ENCODE results near the gene AGO4.
"Not testable (repeated sequence)": the region's sequence is repeated elsewhere in the genome, so short reads cannot be mapped to it uniquely, and the experiment has no call there.

AGO4 gene

GRCh38 chr1:35810096-35810881 is 2.5 kb downstream of the AGO4 start:
- no peak for DNase-seq (ENCODE audit: low read depth)

GRCh38 chr1:35812754-35813153 is 4.9 kb downstream of the AGO4 start:
- DNase-seq (ENCODE audit: low read depth): not testable (repeated sequence)

DNA sequence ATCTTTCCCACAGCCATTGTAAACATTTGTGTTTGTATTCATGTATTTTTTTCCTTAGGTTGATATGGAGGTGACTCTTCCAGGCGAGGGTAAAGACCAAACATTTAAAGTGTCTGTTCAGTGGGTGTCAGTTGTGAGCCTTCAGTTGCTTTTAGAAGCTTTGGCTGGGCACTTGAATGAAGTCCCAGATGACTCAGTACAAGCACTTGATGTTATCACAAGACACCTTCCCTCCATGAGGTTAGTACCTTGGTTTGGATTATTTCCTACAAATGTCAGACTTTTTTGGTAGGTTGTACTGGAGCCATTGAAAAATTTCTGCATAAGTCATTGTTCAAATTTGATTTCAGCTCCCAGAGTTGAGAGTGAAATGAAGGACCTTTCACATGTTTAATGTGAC is 17.4 kb downstream of the AGO4 start:
- no peak for DNase-seq (ENCODE audit: low read depth)

- no peak for DNase-seq (ENCODE audit: low read depth)
Observed at GRCh38 chr1:35832276-35832905, 24.6 kb downstream of the AGO4 start.

GRCh38 chr1:35833395-35833794 is 25.6 kb downstream of the AGO4 start:
- no peak for DNase-seq (ENCODE audit: low read depth)

DNA sequence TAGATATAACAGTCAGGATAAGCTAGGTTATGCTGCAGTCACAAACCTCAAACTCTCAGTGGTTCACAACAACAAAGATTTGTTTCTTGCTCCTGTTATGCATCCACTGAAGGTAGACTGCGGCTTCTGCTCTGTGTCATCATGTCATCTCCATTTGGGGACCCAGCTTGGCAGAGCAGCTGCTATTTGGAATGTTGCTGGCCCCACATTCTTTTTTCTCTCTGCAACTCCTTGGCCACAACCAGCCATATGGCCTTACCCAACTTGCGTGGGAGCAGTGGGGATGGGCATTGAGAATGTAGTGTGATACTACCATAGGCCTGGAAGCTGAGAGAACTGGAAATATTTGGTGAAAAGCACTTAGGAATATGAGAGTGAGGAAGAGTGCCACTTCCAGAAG is 26.4 kb downstream of the AGO4 start:
- no peak for DNase-seq (ENCODE audit: low read depth)

DNA sequence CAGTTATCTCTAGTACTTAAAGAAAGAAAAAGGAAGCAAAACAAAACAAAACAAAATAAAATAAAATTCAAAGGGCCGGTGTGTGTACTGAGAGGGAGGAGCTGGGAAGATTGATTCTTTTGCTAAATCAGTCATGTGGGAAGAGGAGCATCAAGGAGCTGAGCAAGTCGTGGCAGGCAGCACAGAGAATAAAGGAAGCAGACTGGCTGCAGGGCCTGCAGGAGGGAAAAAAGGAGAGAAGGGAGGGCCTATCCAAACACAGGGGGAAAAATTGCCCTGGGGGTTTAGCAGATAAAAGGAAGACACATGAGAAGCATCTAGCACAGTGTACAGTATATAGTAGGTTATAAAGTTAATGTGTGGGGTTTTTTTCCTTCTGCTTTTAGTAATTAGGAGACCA is 27.6 kb downstream of the AGO4 start:
- DNase-seq (ENCODE audit: low read depth): no peak

DNA sequence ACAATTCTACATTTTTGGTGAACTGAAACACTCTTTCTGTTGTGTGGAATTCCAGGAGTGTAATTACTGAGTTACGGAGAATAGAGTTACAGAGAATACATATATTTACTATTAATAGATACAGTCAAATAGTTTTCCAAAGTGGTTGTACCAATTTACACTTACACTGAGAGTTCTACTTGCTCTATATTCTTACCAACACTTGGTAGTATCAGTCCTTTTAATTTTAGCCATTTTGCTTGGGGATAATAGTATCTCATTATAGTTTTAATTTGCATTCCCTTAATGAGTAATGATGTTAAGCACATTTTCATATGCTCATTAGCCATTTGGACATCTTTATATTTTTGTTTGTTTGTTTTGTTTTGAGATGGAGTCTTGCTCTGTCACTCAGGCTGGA is 28.9 kb downstream of the AGO4 start:
- no peak for DNase-seq (ENCODE audit: low read depth)

DNA sequence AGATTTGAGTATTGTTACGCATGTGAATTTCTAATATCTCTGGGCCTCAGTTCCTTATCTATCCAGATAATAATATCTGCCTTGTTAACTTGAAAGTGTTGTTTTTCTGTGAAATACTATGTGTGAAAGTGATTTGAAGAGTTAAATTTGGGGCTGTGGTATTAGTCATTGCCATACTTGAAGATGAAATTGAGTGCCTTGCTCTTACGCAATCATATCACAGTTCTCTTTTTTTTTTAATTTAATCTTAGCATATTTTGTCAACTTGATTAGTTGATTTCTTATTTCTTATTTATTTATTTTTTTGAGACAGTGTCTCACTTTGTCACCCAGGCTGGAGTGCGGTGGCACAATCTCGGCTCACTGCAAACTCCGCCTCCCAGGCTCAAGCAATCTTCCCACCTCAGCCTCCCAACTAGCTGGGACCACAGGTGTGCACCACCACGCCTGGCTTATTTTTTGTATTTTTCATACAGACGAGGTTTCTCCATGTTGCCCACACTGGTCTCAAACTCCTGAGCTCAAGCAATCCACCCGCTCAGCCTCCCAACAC is 31.0 kb downstream of the AGO4 start:
- no peak for DNase-seq (ENCODE audit: low read depth)

DNA sequence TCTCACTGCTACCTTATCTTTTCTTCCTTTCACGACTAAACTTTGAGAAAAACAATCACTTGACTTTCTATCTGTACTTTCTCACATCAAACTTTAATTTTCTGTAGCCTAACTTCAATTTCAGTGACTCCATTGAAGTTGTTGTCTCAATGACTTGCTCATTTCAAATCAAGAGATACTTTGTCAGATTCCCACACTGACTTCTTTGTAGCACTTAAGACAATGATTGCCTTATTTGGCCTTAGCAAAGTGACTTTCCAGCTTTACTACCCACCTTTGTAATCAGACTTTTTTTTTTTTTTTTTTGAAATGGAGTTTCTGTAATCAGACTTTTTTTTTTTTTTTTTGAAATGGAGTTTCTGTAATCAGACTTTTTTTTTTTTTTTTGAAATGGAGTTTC is 37.0 kb downstream of the AGO4 start:
- no peak for DNase-seq (ENCODE audit: low read depth)

GRCh38 chr1:35845766-35846165 is 38.0 kb downstream of the AGO4 start:
- DNase-seq (ENCODE audit: low read depth): no peak

GRCh38 chr1:35847935-35848565 is 40.2 kb downstream of the AGO4 start:
- no peak for DNase-seq (ENCODE audit: low read depth)

- no peak for DNase-seq (ENCODE audit: low read depth)
Observed at GRCh38 chr1:35850051-35850450, 42.2 kb downstream of the AGO4 start.

- no peak for DNase-seq (ENCODE audit: low read depth)
Observed at GRCh38 chr1:35850716-35851115, 42.9 kb downstream of the AGO4 start.

DNA sequence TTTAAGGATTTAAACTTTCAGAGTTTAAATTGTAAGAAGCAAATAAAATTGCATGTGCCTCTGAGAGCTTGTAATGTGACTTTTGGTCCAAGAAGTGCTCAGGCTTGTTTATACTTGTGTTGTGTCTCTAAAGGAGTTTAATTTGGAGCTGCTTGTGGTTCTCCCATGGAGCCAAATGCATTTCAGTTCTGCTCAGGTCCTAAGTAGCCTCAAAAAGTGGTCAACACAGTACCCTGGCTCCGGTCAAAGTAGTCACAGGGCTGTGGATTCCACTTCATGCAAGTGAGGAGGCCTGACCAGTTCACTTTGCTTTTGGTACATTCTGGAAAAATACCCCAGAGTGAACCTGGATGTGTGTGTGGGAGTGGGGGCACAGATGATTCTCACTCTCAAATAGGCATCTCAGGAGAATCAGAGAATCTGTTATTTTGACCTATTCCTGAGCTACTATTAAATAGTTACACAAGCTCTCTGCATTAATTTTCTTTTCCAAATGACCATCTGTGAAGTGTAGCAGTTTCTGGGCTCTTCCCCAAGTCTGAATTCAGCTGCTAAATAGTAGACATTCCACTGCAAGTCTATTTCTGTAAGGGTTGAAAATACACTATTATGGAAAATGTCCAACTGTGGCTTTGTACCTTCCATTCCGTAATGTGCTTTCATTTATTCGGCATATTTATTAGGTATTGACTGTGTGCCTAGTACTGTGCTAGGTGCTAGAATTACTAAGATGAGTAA is 43.5 kb downstream of the AGO4 start:
- no peak for DNase-seq (ENCODE audit: low read depth)

DNA sequence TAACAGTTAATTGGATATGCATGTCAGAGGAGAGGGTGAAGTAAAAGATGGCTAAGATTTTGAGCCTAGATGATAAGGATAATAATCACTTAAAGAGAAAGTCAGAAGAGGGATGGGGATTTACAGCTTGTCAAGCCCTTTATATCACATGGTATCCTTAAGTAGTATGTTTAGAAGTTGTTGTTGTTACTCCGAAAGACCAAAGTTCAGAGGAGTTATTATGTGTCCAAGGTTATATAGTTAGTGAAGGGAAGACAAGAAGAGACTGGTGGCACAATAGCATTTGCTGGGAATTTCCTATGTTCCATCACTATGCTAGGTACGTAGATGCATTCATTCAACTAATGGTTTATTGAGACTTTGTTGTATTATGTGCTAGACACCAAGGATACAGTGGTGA is 44.4 kb downstream of the AGO4 start:
- no peak for DNase-seq (ENCODE audit: low read depth)

- DNase-seq (ENCODE audit: low read depth): no peak
Observed at GRCh38 chr1:35854989-35855700, 47.3 kb downstream of the AGO4 start.

DNA sequence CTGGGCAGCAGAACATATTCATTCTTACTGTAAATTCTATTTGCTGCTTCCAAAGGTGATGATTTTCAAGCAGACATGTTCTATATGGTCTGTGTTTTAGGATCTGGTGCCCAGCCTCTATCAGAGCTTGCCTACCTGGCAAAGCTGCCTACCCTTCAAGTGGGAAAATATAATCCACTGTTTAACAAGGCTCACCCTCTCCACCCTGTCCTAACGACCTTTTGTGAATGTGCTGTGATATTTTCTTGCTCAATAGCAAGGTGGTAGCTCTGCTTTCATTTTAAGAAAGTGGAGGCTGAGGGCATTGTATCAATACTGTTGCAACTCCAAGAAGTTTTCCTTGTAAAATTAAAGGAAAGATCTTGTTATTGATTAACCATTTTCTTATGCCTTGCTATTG is 49.1 kb downstream of the AGO4 start:
- DNase-seq (ENCODE audit: low read depth): no peak

DNA sequence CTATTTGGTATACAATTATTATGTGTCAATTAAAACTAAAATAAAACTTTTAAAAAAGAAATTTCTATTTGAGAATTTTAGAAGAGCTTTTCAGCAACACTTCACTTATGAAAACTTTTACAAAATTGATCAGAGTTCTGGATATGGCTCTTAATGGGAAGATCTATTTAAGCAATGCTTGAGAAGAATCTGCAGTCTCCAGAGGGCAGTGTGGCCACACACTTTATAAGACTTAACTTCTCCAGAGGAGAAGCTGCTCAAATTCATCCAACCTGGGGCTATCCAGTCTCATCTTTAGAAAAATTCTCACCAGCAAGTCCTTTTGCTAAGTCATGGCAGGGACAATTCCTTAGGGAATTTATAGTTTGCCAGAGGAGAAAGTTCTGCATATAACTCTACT is 50.0 kb downstream of the AGO4 start:
- DNase-seq (ENCODE audit: low read depth): no peak

- DNase-seq (ENCODE audit: low read depth): no peak
Observed at GRCh38 chr1:35860696-35861095, 52.9 kb downstream of the AGO4 start.

- no peak for DNase-seq (ENCODE audit: low read depth)
Observed at GRCh38 chr1:35863136-35863535, 55.3 kb downstream of the AGO4 start.

All from T follicular helper cell (primary cell).